Measurements from ENCODE around the gene ANKRD30B. TPM values are rescaled to one million over a fixed set of nuclear protein-coding genes. Genes with fewer than 3 reads are reported as not detected.

Gene ANKRD30B
- total RNA-seq, 2 donors from 2014 or later: 0.60 TPM; not detected in 1

GRCh38 chr18:14768241-14768640 lies 20.3 kb downstream of the ANKRD30B start:
- H3K27ac ChIP-seq (ENCODE audit: low read depth, low read length): no peak overlapping the region
- no peaks in the 10 kb centered on the region for H3K27me3 Mint-ChIP-seq (ENCODE audit: insufficient read depth)
- H3K36me3 Mint-ChIP-seq (ENCODE audit: low read depth): no peaks in the 10 kb centered on the region
- no peak overlapping the region for H3K4me3 Mint-ChIP-seq
- H3K9me3 ChIP-seq (ENCODE audit: control insufficient read depth, low read length): peaks cover 52% of the 10 kb centered on the region
- no peaks in the 10 kb centered on the region for H3K36me3 ChIP-seq (ENCODE audit: control insufficient read depth, insufficient read depth, low read length)
- TF ChIP-seq CTCF (conservative IDR thresholded peaks at IDR 0.05): no peak
- H3K9ac ChIP-seq (ENCODE audit: extremely low read depth, low read length, poor library complexity, severe bottlenecking): no peak overlapping the region
- H3K4me3 ChIP-seq (ENCODE audit: low read length): no peak overlapping the region
- no peaks in the 10 kb centered on the region for H3K4me1 ChIP-seq (ENCODE audit: control insufficient read depth, insufficient read depth, low read length)
- no peak overlapping the region for H3K27ac Mint-ChIP-seq
- H3K27me3 ChIP-seq (ENCODE audit: control insufficient read depth, insufficient read depth, low read length, poor library complexity, severe bottlenecking): no peaks in the 10 kb centered on the region
- peaks cover 78% of the 10 kb centered on the region for H3K9me3 Mint-ChIP-seq
- no peaks in the 10 kb centered on the region for H3K4me1 Mint-ChIP-seq
- WGBS, 2 experiments (ENCODE audit: insufficient coverage in 1 of 2, insufficient read length in 1 of 2): 16% methylated on average over 1 of the region's 1 CpG; no CpG with 5 or more reads in 1 of the 2 experiments
- DNase-seq: no peak

GRCh38 chr18:14769381-14769780 lies 21.4 kb downstream of the ANKRD30B start:
- peaks cover 52% of the 10 kb centered on the region for H3K9me3 ChIP-seq (ENCODE audit: control insufficient read depth, low read length)
- no peaks in the 10 kb centered on the region for H3K36me3 ChIP-seq (ENCODE audit: control insufficient read depth, insufficient read depth, low read length)
- no peaks in the 10 kb centered on the region for H3K4me1 ChIP-seq (ENCODE audit: control insufficient read depth, insufficient read depth, low read length)
- H3K4me3 ChIP-seq (ENCODE audit: low read length): no peak overlapping the region
- H3K27ac ChIP-seq (ENCODE audit: low read depth, low read length): no peak overlapping the region
- H3K4me1 Mint-ChIP-seq: no peaks in the 10 kb centered on the region
- H3K27ac Mint-ChIP-seq: no peak overlapping the region
- WGBS, 2 experiments (ENCODE audit: insufficient coverage in 1 of 2, insufficient read length in 1 of 2): 81% methylated on average over 2 of the region's 2 CpGs; no CpG with 5 or more reads in 1 of the 2 experiments
- no peak overlapping the region for H3K9ac ChIP-seq (ENCODE audit: extremely low read depth, low read length, poor library complexity, severe bottlenecking)
- TF ChIP-seq CTCF (conservative IDR thresholded peaks at IDR 0.05): no peak
- H3K9me3 Mint-ChIP-seq: peaks cover 76% of the 10 kb centered on the region
- no peak for DNase-seq
- H3K4me3 Mint-ChIP-seq: no peak overlapping the region
- H3K27me3 ChIP-seq (ENCODE audit: control insufficient read depth, insufficient read depth, low read length, poor library complexity, severe bottlenecking): no peaks in the 10 kb centered on the region
- no peaks in the 10 kb centered on the region for H3K36me3 Mint-ChIP-seq (ENCODE audit: low read depth)
- H3K27me3 Mint-ChIP-seq (ENCODE audit: insufficient read depth): no peaks in the 10 kb centered on the region

DNA sequence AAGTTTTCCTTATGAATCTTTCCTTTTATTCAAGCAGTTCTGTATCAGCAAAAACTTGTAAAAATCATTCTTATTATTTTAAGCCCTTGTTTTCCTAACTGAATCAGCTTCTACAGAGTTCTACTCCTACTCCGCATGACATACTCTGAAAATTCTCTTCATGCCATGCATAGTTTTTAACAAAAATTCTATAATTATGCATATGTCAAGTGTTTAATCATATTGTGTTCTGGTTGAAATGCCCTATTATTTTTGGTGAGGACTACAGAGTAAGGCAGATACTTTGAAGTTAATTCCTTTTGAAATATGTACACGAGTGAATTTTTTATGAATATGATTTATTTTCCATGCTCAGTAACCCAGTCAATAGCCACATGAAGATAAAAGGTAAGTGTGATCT lies 28.8 kb downstream of the ANKRD30B start:
- H3K4me3 Mint-ChIP-seq: no peak overlapping the region
- no peaks in the 10 kb centered on the region for H3K4me1 Mint-ChIP-seq
- no peaks in the 10 kb centered on the region for H3K27me3 Mint-ChIP-seq (ENCODE audit: insufficient read depth)
- no peak overlapping the region for H3K9ac ChIP-seq (ENCODE audit: extremely low read depth, low read length, poor library complexity, severe bottlenecking)
- no peaks in the 10 kb centered on the region for H3K36me3 Mint-ChIP-seq (ENCODE audit: low read depth)
- H3K27ac Mint-ChIP-seq: no peak overlapping the region
- no peak overlapping the region for H3K4me3 ChIP-seq (ENCODE audit: low read length)
- H3K27ac ChIP-seq (ENCODE audit: low read depth, low read length): no peak overlapping the region
- no peak for DNase-seq
- H3K9me3 ChIP-seq (ENCODE audit: control insufficient read depth, low read length): peaks cover 61% of the 10 kb centered on the region
- H3K27me3 ChIP-seq (ENCODE audit: control insufficient read depth, insufficient read depth, low read length, poor library complexity, severe bottlenecking): no peaks in the 10 kb centered on the region
- peaks cover 77% of the 10 kb centered on the region for H3K9me3 Mint-ChIP-seq
- H3K4me1 ChIP-seq (ENCODE audit: control insufficient read depth, insufficient read depth, low read length): no peaks in the 10 kb centered on the region
- no peaks in the 10 kb centered on the region for H3K36me3 ChIP-seq (ENCODE audit: control insufficient read depth, insufficient read depth, low read length)
- no peak for TF ChIP-seq CTCF (conservative IDR thresholded peaks at IDR 0.05)
- 76% methylated on average over 2 of the region's 2 CpGs; no CpG with 5 or more reads in 1 of the 2 experiments for WGBS, 2 experiments (ENCODE audit: insufficient coverage in 1 of 2, insufficient read length in 1 of 2)

Data from endodermal cell (in vitro differentiated cells).